GM10266 (cell line): ENCODE results near the gene FFAR3.
"Not testable (repeated sequence)": the region's sequence is repeated elsewhere in the genome, so short reads cannot be mapped to it uniquely, and the experiment has no call there.

Source experiments
- DNase-seq: peaks from one replicate; pipeline ENCODE4 v3.0.0; 2012; ENCODE audit errors: extremely low spot score
- CTCF ChIP-seq: IDR thresholded peaks from 2 replicates; pipeline ENCODE4 v1.5.1; 2012; ENCODE audit warnings: mild to moderate bottlenecking, low read depth; ENCODE audit not compliant: control insufficient read depth, insufficient read depth; ENCODE audit errors: missing control alignments

FFAR3 gene

DNA sequence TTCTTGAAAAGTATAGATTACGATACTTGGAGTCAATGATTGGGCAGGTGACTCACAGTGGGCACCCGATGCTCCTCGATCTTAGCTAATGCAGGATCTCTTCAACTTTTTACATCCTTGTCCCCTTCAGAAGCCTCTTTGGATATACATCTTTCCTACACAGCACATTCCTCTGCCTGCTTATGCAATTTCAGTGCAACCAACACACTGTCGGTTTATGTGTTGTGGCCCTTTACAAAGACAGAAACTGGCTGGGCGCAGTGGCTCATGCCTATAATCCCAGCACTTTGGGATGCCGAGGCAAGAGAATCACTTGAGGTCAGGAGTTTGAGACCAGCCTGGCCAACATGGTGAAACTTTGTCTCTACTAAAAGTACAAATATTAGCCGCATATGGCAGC, 15.2 kb downstream of the FFAR3 start:
- no peak for DNase-seq
- TF ChIP-seq CTCF, result no peak

- DNase-seq, result not testable (repeated sequence)
Observed at GRCh38 chr19:35374031-35374430, 15.8 kb downstream of the FFAR3 start.

GRCh38 chr19:35375505-35376307, 17.4 kb downstream of the FFAR3 start:
- DNase-seq, result no peak
- no peak for TF ChIP-seq CTCF

- no peak for TF ChIP-seq CTCF
- DNase-seq, result no peak
Observed at GRCh38 chr19:35377656-35378055, 19.4 kb downstream of the FFAR3 start.

DNA sequence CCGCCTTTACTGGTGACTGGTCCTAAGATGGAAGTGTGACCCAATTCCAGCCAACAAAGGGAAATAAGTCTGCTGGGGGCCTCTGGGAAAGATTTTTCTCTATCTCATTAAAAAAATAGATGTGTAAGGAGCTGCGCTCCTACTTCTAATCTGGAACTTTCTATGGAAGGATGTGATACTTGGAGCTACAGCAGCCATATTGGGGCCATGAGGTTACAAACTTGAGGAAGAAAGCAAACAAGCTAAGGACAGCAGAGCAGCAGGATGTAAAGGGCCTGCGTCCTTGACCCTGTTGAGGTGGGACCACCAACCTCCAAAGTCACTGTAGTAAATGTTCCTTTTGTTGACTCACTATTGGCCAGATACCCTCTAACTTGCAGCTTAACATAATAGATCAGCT, 20.1 kb downstream of the FFAR3 start:
- no peak for TF ChIP-seq CTCF
- no peak for DNase-seq

GRCh38 chr19:35379545-35379944, 21.3 kb downstream of the FFAR3 start:
- DNase-seq, result not testable (repeated sequence)

- DNase-seq, result no peak
- no peak for TF ChIP-seq CTCF
Observed at GRCh38 chr19:35379992-35380391, 21.7 kb downstream of the FFAR3 start.

GRCh38 chr19:35380450-35381124, 22.3 kb downstream of the FFAR3 start:
- no peak for DNase-seq
- no peak for TF ChIP-seq CTCF
